Activated B cell treated with CpG ODN at 0.5 μM for 24 hours (primary cell): ENCODE results near the gene PSMB9. TPM values are rescaled to one million over a fixed set of nuclear protein-coding genes. Genes with fewer than 3 reads are reported as not detected.

Experiments used
- ATAC-seq: fragments of 200-7000 bp; cut with Tn5 transposase; one replicate; pipeline ENCODE4 v1.10.0; 2021; ENCODE audit warnings: low read depth, mild to moderate bottlenecking, moderate library complexity
- CTCF ChIA-PET: fragments of 350-600 bp; sonication (Branson Sonifier 250); formaldehyde crosslinking; loops from one replicate; lab custom pipeline; 2021; ENCODE audit warnings: antibody characterized with exemption; lab: Charles Lee
- POLR2A ChIA-PET: fragments of 350-600 bp; sonication (Branson Sonifier 250); formaldehyde crosslinking; loops from one replicate; lab custom pipeline; 2021; ENCODE audit warnings: antibody characterized with exemption; lab: Charles Lee
- DNase-seq: peaks from one replicate; pipeline ENCODE4 v3.0.0; 2022
- H3K27ac Mint-ChIP-seq: one replicate; pipeline ENCODE4 v1.8.0; 2020; ENCODE audit warnings: mixed read lengths
- H3K27me3 Mint-ChIP-seq: one replicate; pipeline ENCODE4 v1.8.0; 2021; ENCODE audit warnings: mixed read lengths
- H3K36me3 Mint-ChIP-seq: one replicate; pipeline ENCODE4 v1.8.0; 2021; ENCODE audit warnings: low read depth, mixed read lengths
- H3K4me1 Mint-ChIP-seq: one replicate; pipeline ENCODE4 v1.8.0; 2021; ENCODE audit warnings: mixed read lengths
- H3K4me3 Mint-ChIP-seq: one replicate; pipeline ENCODE4 v1.8.0; 2020; ENCODE audit warnings: mild to moderate bottlenecking, mixed read lengths
- H3K9me3 Mint-ChIP-seq: one replicate; pipeline ENCODE4 v1.8.0; 2020; ENCODE audit warnings: mixed read lengths
- intact Hi-C: fragments of 100-400 bp; cut with micrococcal nuclease; formaldehyde crosslinking; loops from one replicate; pipeline ENCODE4 v1.15.1; 2024
- total RNA-seq: library from RNA; stranded (reverse); gene quantifications from 2 replicates; pipeline ENCODE4 v1.2.3, GENCODE V29; 2022
- TF ChIP-seq, protein P1 (sequence below): fragments of 200-600 bp; IDR thresholded peaks from one replicate; pipeline ENCODE4 v1.8.0; 2022; ENCODE audit warnings: antibody characterized with exemption, mild to moderate bottlenecking

PSMB9 gene
- total RNA-seq, 1 donor from 2014 or later = 198 TPM

- no peaks in the 10 kb centered on the region for H3K27me3 Mint-ChIP-seq
- peaks cover 92% of the 10 kb centered on the region for H3K36me3 Mint-ChIP-seq
- TF ChIP-seq, protein P1, sequence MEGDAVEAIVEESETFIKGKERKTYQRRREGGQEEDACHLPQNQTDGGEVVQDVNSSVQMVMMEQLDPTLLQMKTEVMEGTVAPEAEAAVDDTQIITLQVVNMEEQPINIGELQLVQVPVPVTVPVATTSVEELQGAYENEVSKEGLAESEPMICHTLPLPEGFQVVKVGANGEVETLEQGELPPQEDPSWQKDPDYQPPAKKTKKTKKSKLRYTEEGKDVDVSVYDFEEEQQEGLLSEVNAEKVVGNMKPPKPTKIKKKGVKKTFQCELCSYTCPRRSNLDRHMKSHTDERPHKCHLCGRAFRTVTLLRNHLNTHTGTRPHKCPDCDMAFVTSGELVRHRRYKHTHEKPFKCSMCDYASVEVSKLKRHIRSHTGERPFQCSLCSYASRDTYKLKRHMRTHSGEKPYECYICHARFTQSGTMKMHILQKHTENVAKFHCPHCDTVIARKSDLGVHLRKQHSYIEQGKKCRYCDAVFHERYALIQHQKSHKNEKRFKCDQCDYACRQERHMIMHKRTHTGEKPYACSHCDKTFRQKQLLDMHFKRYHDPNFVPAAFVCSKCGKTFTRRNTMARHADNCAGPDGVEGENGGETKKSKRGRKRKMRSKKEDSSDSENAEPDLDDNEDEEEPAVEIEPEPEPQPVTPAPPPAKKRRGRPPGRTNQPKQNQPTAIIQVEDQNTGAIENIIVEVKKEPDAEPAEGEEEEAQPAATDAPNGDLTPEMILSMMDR = no peak
- peak overlapping the region; percentile 99 for H3K4me3 Mint-ChIP-seq
- ChIA-PET CTCF (interaction anchor here (1.0 to 5.6 kb wide), 5 partner anchors 13 to 129 kb away, joined by 3 to 218 read pairs (median 17); partner anchors contain the start of genes PSMB8 and TAP2), POLR2A (interaction anchor here (0.6 to 12.3 kb wide), 11 partner anchors 9 to 446 kb away, joined by 4 to 904 read pairs (median 32); partner anchors contain the start of genes BRD2, HLA-DMA, HLA-DMB and HLA-DOB)
- intact Hi-C loops = no loop called here
- no peak for ATAC-seq
- peaks cover 74% of the 10 kb centered on the region for H3K4me1 Mint-ChIP-seq
- H3K9me3 Mint-ChIP-seq = no peaks in the 10 kb centered on the region
- H3K27ac Mint-ChIP-seq = peak overlapping the region; percentile 98
- DNase-seq = no peak
Measured at GRCh38 chr6:32855467-32856174, 1.6 kb downstream of the PSMB9 start.

DNA sequence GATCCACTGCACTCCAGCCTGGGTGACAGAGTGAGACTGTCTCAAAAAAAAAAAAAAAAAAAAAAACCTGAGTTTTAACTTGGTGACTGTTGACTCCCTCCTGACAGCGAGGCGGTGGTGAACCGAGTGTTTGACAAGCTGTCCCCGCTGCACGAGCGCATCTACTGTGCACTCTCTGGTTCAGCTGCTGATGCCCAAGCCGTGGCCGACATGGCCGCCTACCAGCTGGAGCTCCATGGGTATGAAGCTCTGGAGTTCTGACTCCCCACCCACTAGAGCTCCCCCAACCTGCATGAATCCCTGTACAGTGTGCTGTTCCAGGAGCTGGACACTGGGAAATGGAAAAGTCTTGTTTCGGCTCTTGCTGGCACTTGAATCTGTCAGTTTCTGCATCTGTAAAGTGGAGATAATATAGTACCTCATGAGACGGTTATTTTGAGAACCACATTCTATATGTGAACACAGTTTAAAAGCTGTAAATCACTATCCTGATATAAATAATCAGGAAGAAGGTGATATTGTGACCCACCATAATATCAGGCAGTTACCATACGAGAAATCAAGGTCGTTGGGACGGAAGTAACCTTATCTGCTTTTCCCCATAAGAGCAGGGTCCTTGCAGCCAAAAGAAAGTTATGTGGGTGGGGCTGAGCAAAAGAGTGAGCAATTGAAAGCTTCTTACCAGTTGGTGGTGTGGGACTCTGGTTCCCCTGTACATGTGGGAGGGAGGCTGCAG is 3.3 kb downstream of the PSMB9 start:
- no peaks in the 10 kb centered on the region for H3K9me3 Mint-ChIP-seq
- H3K27me3 Mint-ChIP-seq = no peaks in the 10 kb centered on the region
- ATAC-seq (no peak), DNase-seq (no peak)
- peak overlapping the region; percentile 14 for H3K27ac Mint-ChIP-seq
- peaks cover 64% of the 10 kb centered on the region for H3K4me1 Mint-ChIP-seq
- TF ChIP-seq, protein P1 = no peak
- no peak overlapping the region for H3K4me3 Mint-ChIP-seq
- intact Hi-C loops = no loop called here
- peaks cover 87% of the 10 kb centered on the region for H3K36me3 Mint-ChIP-seq
- ChIA-PET POLR2A (interaction anchor here (0.7 to 12.3 kb wide), 6 partner anchors 11 to 438 kb away, joined by 3 to 904 read pairs (median 6); partner anchors contain the start of genes PSMB8 and TAP2), CTCF (interaction anchor here (3.3 to 5.6 kb wide), 2 partner anchors 12 to 17 kb away, joined by 23 to 81 read pairs; partner anchors contain the start of gene TAP2)

- Mint-ChIP-seq H3K27me3 (no peaks in the 10 kb centered on the region), H3K4me1 (peaks cover 62% of the 10 kb centered on the region), H3K36me3 (peaks cover 81% of the 10 kb centered on the region), H3K9me3 (no peaks in the 10 kb centered on the region), H3K27ac (peak overlapping the region; percentile 75), H3K4me3 (no peak overlapping the region)
- ChIA-PET CTCF (interaction anchor here (2.1 to 5.6 kb wide), 3 partner anchors 10 to 18 kb away, joined by 13 to 81 read pairs (median 23); partner anchors contain the start of gene TAP2), POLR2A (interaction anchor here (1.1 to 12.3 kb wide), 3 partner anchors 10 to 22 kb away, joined by 3 to 904 read pairs (median 13); partner anchors contain the start of genes PSMB8 and TAP2)
- intact Hi-C loops = no loop called here
- TF ChIP-seq, protein P1 = no peak
- no peak for DNase-seq
- no peak for ATAC-seq
Measured at GRCh38 chr6:32858194-32858593, 4.2 kb downstream of the PSMB9 start.

GRCh38 chr6:32860674-32861073 is 6.7 kb downstream of the PSMB9 start:
- Mint-ChIP-seq H3K9me3 (no peaks in the 10 kb centered on the region), H3K4me1 (peaks cover 57% of the 10 kb centered on the region), H3K36me3 (peaks cover 66% of the 10 kb centered on the region), H3K27me3 (no peaks in the 10 kb centered on the region), H3K27ac (peak overlapping the region; percentile 33), H3K4me3 (no peak overlapping the region)
- TF ChIP-seq, protein P1 = no peak
- DNase-seq (no peak), ATAC-seq (no peak)
- intact Hi-C loops = loop anchor here (10.0 kb wide), 1 partner anchor 616 kb away; no protein-coding TSS in a partner anchor
- ChIA-PET POLR2A (interaction anchor here (1.6 to 12.3 kb wide), 3 partner anchors 11 to 111 kb away, joined by 3 to 904 read pairs (median 3); partner anchors contain the start of genes PSMB8 and TAP2), CTCF (no interaction called here)
